Lung (tissue), 12 donors: Measurements from ENCODE around the gene TRAPPC1. TPM values are rescaled to one million over a fixed set of nuclear protein-coding genes. Genes with fewer than 3 reads are reported as not detected.

ENCODE experiments used
- ATAC-seq: fragments of 200-7000 bp; cut with Tn5 transposase; one replicate; pipeline ENCODE4 v1.9.1; 2020; ENCODE audit warnings: moderate number of reproducible peaks; ENCODE audit not compliant: insufficient read depth, low FRiP score
- DNase-seq, 3 donors: peaks; one replicate each; pipeline ENCODE4 v3.0.0-alpha.2; 2013 to 2017
- H3K27ac ChIP-seq, 2 donors: one replicate each; pipeline ENCODE4 v1.5.1; 2013; ENCODE audit warnings: mild to moderate bottlenecking in 2 of 2, moderate library complexity in 2 of 2, control low read depth in 1 of 2, inconsistent platforms in 1 of 2, low read depth in 1 of 2, low read length in 1 of 2
- H3K27me3 ChIP-seq, 3 donors: one replicate each; pipeline ENCODE4 v1.5.1; 2013; ENCODE audit warnings: low read length in 2 of 3; ENCODE audit not compliant: control insufficient read depth in 3 of 3, insufficient read depth in 3 of 3
- H3K36me3 ChIP-seq, 4 donors: one replicate each; pipeline ENCODE4 v1.5.1; 2013; ENCODE audit warnings: low read length in 4 of 4, mild to moderate bottlenecking in 1 of 4, moderate library complexity in 1 of 4; ENCODE audit not compliant: control insufficient read depth in 4 of 4, insufficient read depth in 4 of 4
- H3K4me1 ChIP-seq, 5 donors: one replicate each; pipeline ENCODE4 v1.5.1; 2013; ENCODE audit warnings: low read length in 5 of 5, mild to moderate bottlenecking in 2 of 5, moderate library complexity in 1 of 5; ENCODE audit not compliant: control insufficient read depth in 5 of 5, insufficient read depth in 5 of 5
- H3K4me3 ChIP-seq: one replicate; pipeline ENCODE4 v1.5.1; 2013; ENCODE audit warnings: mild to moderate bottlenecking, control low read depth, moderate library complexity
- H3K9ac ChIP-seq, 2 donors: one replicate each; pipeline ENCODE4 v1.5.1; 2013; ENCODE audit warnings: low read length in 2 of 2, control low read depth in 1 of 2; ENCODE audit not compliant: insufficient read depth in 1 of 2
- H3K9me3 ChIP-seq, 4 donors: one replicate each; pipeline ENCODE4 v1.5.1; 2013; ENCODE audit warnings: low read length in 3 of 4, mild to moderate bottlenecking in 1 of 4, moderate library complexity in 1 of 4; ENCODE audit not compliant: control insufficient read depth in 4 of 4, insufficient read depth in 3 of 4
- WGBS, 2 donors: extraction: QIAGEN DNeasy Blood & Tissue Kit; methylation state at CpG; one replicate each; pipeline ENCODE4 v1.1.7; 2013; 5-methylcytosine and 5-hydroxymethylcytosine counted together
- polyA plus RNA-seq, 2 donors: library from polyadenylated mRNA; stranded (reverse); fragments of 200-250 nt; gene quantifications; one replicate each; pipeline ENCODE4 v1.2.1, GENCODE V29; 2013
- total RNA-seq, 2 donors: library from RNA; depleted of rRNA in 1 of 2; stranded (reverse); fragments of >200 nt in 1 of 2; gene quantifications; one replicate each; pipeline ENCODE4 v1.2.1, GENCODE V29; 2014 to 2021
- TF ChIP-seq, protein P1 (sequence below): IDR thresholded peaks from 2 replicates; pipeline ENCODE4 v1.5.1; 2012; ENCODE audit warnings: mild to moderate bottlenecking; ENCODE audit errors: control extremely low read depth, extremely low read depth
- donor health status: control.
- donor health status: control.
- donor health status: Bipolar disorder and iron deficiency.
- donor health status: healthy.
- donor health status: DM: yes; HTN: yes; CAD: no.

Gene TRAPPC1
- total and polyA plus RNA-seq, 4 donors, result 58.9 to 213 (median 165) TPM

DNA sequence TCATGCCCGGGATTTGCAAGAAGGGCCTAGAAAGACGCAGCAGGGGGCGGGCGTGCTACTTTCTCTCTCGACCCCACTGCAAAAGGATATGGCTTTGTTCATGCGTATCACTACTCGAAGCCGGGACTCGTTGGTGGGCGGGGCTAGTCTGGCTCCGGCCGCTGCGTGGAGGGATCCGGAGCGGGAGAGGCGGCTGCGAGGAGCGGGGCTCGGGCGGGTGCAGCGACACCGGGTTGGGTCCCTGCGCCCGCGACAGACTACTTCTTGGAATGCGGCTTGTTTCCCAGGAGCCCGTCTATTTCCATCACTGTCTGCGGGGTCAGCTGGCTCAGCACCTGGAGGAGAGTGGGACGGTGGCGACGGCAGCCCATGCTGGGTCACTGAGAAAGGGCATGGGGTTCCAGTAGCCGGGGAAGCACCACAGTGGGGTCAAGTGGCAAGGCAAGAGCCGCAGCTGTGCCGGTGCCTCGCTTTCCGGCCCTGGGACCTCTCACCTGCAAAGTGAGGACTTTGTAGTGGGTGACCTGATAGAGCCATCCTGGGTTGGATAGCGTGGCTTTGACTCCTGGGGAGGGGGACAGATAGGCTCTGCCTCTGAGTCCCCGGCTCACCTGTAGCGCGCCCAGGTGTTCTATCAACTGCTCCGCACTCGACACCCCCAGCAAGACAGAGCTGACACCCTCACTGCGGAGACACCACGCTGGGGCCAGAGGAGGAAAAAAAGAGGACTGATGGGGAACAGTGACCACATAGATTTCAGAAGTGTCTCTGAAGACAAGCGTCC, 8.7 kb downstream of the TRAPPC1 start:
- DNase-seq (peak; percentile 95 to 97 (median 96)), ATAC-seq (peak; percentile 84)
- Histone ChIP-seq H3K9ac (peak overlapping the region; percentile 30 to 91), H3K9me3 (no peaks in the 10 kb centered on the region), H3K36me3 (peaks cover 0 to under 1% (median 0%) of the 10 kb centered on the region in 4 donors), H3K4me3 (no peak overlapping the region), H3K27ac (peak overlapping the region in 1 of 2 donors; percentile 82), H3K4me1 (peaks cover 0 to 16% (median 4%) of the 10 kb centered on the region in 5 donors), H3K27me3 (no peaks in the 10 kb centered on the region)
- TF ChIP-seq, protein P1, sequence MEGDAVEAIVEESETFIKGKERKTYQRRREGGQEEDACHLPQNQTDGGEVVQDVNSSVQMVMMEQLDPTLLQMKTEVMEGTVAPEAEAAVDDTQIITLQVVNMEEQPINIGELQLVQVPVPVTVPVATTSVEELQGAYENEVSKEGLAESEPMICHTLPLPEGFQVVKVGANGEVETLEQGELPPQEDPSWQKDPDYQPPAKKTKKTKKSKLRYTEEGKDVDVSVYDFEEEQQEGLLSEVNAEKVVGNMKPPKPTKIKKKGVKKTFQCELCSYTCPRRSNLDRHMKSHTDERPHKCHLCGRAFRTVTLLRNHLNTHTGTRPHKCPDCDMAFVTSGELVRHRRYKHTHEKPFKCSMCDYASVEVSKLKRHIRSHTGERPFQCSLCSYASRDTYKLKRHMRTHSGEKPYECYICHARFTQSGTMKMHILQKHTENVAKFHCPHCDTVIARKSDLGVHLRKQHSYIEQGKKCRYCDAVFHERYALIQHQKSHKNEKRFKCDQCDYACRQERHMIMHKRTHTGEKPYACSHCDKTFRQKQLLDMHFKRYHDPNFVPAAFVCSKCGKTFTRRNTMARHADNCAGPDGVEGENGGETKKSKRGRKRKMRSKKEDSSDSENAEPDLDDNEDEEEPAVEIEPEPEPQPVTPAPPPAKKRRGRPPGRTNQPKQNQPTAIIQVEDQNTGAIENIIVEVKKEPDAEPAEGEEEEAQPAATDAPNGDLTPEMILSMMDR, result no peak
- WGBS, 2 donors, result 20 to 21% methylated on average over 45 of the region's 45 CpGs

- H3K36me3 ChIP-seq, result no peaks in the 10 kb centered on the region
- peaks cover 0 to 16% (median 4%) of the 10 kb centered on the region in 5 donors for H3K4me1 ChIP-seq
- H3K9ac ChIP-seq, result peak overlapping the region; percentile 30 to 91
- no peaks in the 10 kb centered on the region for H3K9me3 ChIP-seq
- ATAC-seq (no peak), DNase-seq (peak; percentile 56 to 77 (median 74))
- H3K27ac ChIP-seq, result peak overlapping the region; percentile 34 to 82
- H3K27me3 ChIP-seq, result no peaks in the 10 kb centered on the region
- TF ChIP-seq, protein P1, result no peak
- 24 to 27% methylated on average over 16 of the region's 16 CpGs for WGBS, 2 donors
- peak overlapping the region; percentile 5 for H3K4me3 ChIP-seq
These were observed 9.4 kb downstream of the TRAPPC1 start for GRCh38 chr17:7922269-7922844.

GRCh38 chr17:7916808-7917207, 14.9 kb downstream of the TRAPPC1 start:
- DNase-seq (no peak), ATAC-seq (no peak)
- Histone ChIP-seq H3K9ac (no peak overlapping the region), H3K27me3 (no peaks in the 10 kb centered on the region), H3K36me3 (peaks cover 0 to 7% (median 5%) of the 10 kb centered on the region in 4 donors), H3K27ac (peak overlapping the region in 1 of 2 donors; percentile 99), H3K4me1 (peaks cover 0 to 19% (median 6%) of the 10 kb centered on the region in 5 donors), H3K9me3 (no peaks in the 10 kb centered on the region), H3K4me3 (no peak overlapping the region)
- TF ChIP-seq, protein P1, result no peak
- 64 to 86% methylated on average over 2 of the region's 2 CpGs for WGBS, 2 donors
